OCI-LY3 (cell line): ENCODE data around the gene SPAG6.

Experiments used
- H2AFZ ChIP-seq: fragments of 200-600, 300-600 bp; shearing (Covaris generic); 2 replicates; pipeline ENCODE4 v1.6.0; 2014; ENCODE audit warnings: antibody characterized with exemption, low read depth, low read length
- H3K27ac ChIP-seq: fragments of 200-600, 300-600 bp; sonication (generic); 2 replicates; pipeline ENCODE4 v1.5.1; 2014; ENCODE audit warnings: mild to moderate bottlenecking, low read length, moderate library complexity, mixed read lengths
- H3K27me3 ChIP-seq: fragments of 200-600, 300-600 bp; sonication (generic); 2 replicates; pipeline ENCODE4 v1.6.1; 2014; ENCODE audit warnings: low read depth, low read length, mixed read lengths
- H3K36me3 ChIP-seq: fragments of 200-600, 300-600 bp; sonication (generic); replicated peaks from 2 replicates; pipeline ENCODE3; 2014; ENCODE audit warnings: low read depth, low read length, mixed read lengths
- H3K4me1 ChIP-seq: fragments of 300-600, 200-600 bp; sonication (generic); 2 replicates; pipeline ENCODE4 v1.6.1; 2014; ENCODE audit warnings: low read length, mixed read lengths
- H3K4me2 ChIP-seq: fragments of 200-600, 300-600 bp; sonication (generic); 2 replicates; pipeline ENCODE4 v1.6.1; 2014; ENCODE audit warnings: low read length, mixed read lengths
- H3K4me3 ChIP-seq: fragments of 300-600, 200-600 bp; sonication (generic); 2 replicates; pipeline ENCODE4 v1.5.1; 2014; ENCODE audit warnings: antibody characterized with exemption, mild to moderate bottlenecking, low read length, moderate library complexity
- H3K79me2 ChIP-seq: fragments of 300-600, 200-600 bp; shearing (Covaris generic); 2 replicates; pipeline ENCODE4 v1.6.1; 2014; ENCODE audit warnings: mild to moderate bottlenecking, low read length, mixed read lengths
- H3K9ac ChIP-seq: fragments of 300-600, 200-600 bp; shearing (Covaris generic); 2 replicates; pipeline ENCODE4 v1.6.0; 2014; ENCODE audit warnings: mild to moderate bottlenecking, low read length, moderate library complexity
- H3K9me3 ChIP-seq: fragments of 200-600, 300-600 bp; shearing (Covaris generic); 2 replicates; pipeline ENCODE4 v1.6.1; 2014; ENCODE audit warnings: low read length, mixed read lengths; ENCODE audit not compliant: insufficient read depth
- H4K20me1 ChIP-seq: fragments of 200-600, 300-600 bp; sonication (generic); 2 replicates; pipeline ENCODE4 v1.6.1; 2016; ENCODE audit warnings: low read length, mixed read lengths; ENCODE audit not compliant: insufficient read depth
- EZH2phosphoT487 ChIP-seq: fragments of 200-600 bp; shearing (Covaris generic); IDR thresholded peaks from 2 replicates; pipeline ENCODE4 v1.6.1; 2018; ENCODE audit warnings: antibody characterized with exemption, mixed run types, low read depth
- TF ChIP-seq, protein P1 (sequence below): fragments of 200-600, 300-600 bp; sonication (generic); IDR thresholded peaks from 2 replicates; pipeline ENCODE4 v1.5.1; 2014; ENCODE audit warnings: antibody characterized with exemption, low read length, low read depth

SPAG6 gene

GRCh38 chr10:22341190-22341925, 3.9 kb upstream of the SPAG6 start:
- H3K4me1 ChIP-seq = peaks cover 49% of the 10 kb centered on the region
- no peak overlapping the region for H3K27ac ChIP-seq
- no peak for TF ChIP-seq EZH2phosphoT487
- TF ChIP-seq, protein P1, sequence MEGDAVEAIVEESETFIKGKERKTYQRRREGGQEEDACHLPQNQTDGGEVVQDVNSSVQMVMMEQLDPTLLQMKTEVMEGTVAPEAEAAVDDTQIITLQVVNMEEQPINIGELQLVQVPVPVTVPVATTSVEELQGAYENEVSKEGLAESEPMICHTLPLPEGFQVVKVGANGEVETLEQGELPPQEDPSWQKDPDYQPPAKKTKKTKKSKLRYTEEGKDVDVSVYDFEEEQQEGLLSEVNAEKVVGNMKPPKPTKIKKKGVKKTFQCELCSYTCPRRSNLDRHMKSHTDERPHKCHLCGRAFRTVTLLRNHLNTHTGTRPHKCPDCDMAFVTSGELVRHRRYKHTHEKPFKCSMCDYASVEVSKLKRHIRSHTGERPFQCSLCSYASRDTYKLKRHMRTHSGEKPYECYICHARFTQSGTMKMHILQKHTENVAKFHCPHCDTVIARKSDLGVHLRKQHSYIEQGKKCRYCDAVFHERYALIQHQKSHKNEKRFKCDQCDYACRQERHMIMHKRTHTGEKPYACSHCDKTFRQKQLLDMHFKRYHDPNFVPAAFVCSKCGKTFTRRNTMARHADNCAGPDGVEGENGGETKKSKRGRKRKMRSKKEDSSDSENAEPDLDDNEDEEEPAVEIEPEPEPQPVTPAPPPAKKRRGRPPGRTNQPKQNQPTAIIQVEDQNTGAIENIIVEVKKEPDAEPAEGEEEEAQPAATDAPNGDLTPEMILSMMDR = no peak

DNA sequence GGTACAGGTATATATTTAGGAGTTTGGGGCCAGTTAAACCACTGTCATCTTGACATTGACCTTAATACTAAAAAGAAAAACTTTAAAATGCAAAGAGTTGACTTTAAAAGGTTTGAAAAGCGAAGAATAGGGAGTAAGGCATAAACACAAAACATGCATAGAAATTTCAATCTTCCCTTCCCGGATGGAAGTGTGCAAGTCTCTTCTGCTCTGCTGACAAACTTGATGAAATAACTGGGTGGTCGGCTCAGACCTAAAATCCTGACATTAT, 3.4 kb upstream of the SPAG6 start:
- H4K20me1 ChIP-seq = no peaks in the 10 kb centered on the region
- H3K4me2 ChIP-seq = peak overlapping the region; percentile 77
- H3K9ac ChIP-seq = peak overlapping the region; percentile 87; the same call in 1 of the 2 replicates
- no peak overlapping the region for H3K27ac ChIP-seq
- H3K4me1 ChIP-seq = peaks cover 49% of the 10 kb centered on the region
- no peak overlapping the region for H2AFZ ChIP-seq
- no peaks in the 10 kb centered on the region for H3K36me3 ChIP-seq
- H3K9me3 ChIP-seq = no peaks in the 10 kb centered on the region
- H3K79me2 ChIP-seq = no peaks in the 10 kb centered on the region
- peak overlapping the region; percentile 96 for H3K4me3 ChIP-seq
- peaks cover 27% of the 10 kb centered on the region for H3K27me3 ChIP-seq
- no peak for TF ChIP-seq EZH2phosphoT487
- TF ChIP-seq, protein P1 = no peak

More at GRCh38 chr10:22341190-22341925, 3.9 kb upstream of the SPAG6 start:
- H3K9me3 ChIP-seq = no peaks in the 10 kb centered on the region
- H3K79me2 ChIP-seq = no peaks in the 10 kb centered on the region
- peak overlapping the region; percentile 87 for H3K9ac ChIP-seq
- H2AFZ ChIP-seq = peak overlapping the region; percentile 57
- H3K36me3 ChIP-seq = no peaks in the 10 kb centered on the region
- peak overlapping the region; percentile 96 for H3K4me3 ChIP-seq
- peak overlapping the region; percentile 77 for H3K4me2 ChIP-seq
- H3K27me3 ChIP-seq = peaks cover 27% of the 10 kb centered on the region
- H4K20me1 ChIP-seq = no peaks in the 10 kb centered on the region

GRCh38 chr10:22342421-22342820, 2.9 kb upstream of the SPAG6 start:
- Histone ChIP-seq H2AFZ (no peak overlapping the region), H3K27ac (no peak overlapping the region), H3K36me3 (no peaks in the 10 kb centered on the region), H3K9me3 (no peaks in the 10 kb centered on the region), H3K79me2 (no peaks in the 10 kb centered on the region), H3K4me2 (no peak overlapping the region), H3K27me3 (peaks cover 27% of the 10 kb centered on the region), H3K4me3 (no peak overlapping the region), H4K20me1 (no peaks in the 10 kb centered on the region), H3K4me1 (peaks cover 49% of the 10 kb centered on the region), H3K9ac (no peak overlapping the region)
- no peak for TF ChIP-seq EZH2phosphoT487
- TF ChIP-seq, protein P1 = no peak

GRCh38 chr10:22343731-22344130, 1.6 kb upstream of the SPAG6 start:
- Histone ChIP-seq H3K27ac (no peak overlapping the region), H2AFZ (no peak overlapping the region), H4K20me1 (no peaks in the 10 kb centered on the region), H3K9ac (no peak overlapping the region), H3K4me1 (peaks cover 41% of the 10 kb centered on the region), H3K4me2 (peak overlapping the region; percentile 59), H3K4me3 (peak overlapping the region; percentile 56), H3K9me3 (no peaks in the 10 kb centered on the region), H3K27me3 (peaks cover 17% of the 10 kb centered on the region), H3K79me2 (no peaks in the 10 kb centered on the region), H3K36me3 (no peaks in the 10 kb centered on the region)
- no peak for TF ChIP-seq EZH2phosphoT487
- TF ChIP-seq, protein P1 = no peak
